ENCODE measurements around the gene TRAF3.

The TRAF3 gene

DNA sequence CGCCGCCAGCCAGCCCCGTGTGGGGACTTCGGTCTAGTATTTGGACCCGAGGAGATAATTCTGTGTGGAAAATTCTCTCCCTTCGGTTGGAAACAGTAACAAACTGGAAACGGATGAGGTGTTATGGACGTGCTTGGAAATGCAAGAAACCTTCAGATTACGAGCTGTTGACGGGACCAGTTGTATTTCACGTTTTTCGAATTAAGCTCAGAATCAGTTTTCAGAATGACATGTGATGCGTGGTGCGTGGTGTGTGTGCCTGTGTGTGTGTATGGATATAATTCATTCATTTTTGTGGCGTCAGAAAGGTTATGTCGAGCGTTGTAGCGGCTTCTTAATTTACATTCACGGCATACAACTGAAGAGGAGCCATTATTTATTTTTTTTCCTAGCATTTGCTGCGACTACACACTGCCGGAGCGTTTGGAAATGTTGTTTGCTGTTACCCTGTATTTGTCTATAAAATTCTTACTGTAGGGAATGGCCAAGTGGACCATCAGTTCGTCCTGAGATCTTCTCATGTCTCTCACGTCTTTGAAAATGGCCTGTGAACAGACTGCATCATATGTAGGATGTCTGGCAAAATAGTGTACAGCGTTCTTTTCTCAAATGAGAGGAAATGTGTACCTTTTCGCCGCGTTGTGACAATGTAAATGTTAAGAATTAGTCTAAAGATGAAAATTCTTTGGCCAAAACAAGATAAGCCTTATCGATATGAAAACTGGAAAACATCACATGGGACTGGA lies 1.3 kb downstream of the TRAF3 start:
- no peak for DNase-seq (ENCODE audit: low read depth)

DNA sequence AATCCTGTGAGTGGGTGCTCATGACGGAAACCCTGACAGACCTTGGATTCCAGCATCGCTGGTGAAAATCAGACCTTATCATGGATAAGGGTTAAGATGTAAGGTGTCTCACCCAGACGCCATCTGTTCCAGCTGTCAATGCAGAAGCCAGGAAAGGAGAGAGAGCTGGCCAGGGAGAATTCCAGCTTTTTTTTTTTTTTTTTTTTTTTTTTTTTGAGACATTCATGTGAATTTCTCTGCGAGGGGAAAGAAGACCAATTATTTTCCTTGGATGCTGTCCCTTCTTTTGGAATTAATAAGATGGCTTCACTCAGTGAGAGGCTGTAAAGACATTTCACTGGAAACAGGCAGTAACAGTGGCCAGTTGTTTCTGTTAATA lies 1.8 kb downstream of the TRAF3 start:
- DNase-seq (ENCODE audit: low read depth) = no peak

- no peak for DNase-seq (ENCODE audit: low read depth)
Measured at GRCh38 chr14:102779574-102780315, 2.5 kb downstream of the TRAF3 start.

DNA sequence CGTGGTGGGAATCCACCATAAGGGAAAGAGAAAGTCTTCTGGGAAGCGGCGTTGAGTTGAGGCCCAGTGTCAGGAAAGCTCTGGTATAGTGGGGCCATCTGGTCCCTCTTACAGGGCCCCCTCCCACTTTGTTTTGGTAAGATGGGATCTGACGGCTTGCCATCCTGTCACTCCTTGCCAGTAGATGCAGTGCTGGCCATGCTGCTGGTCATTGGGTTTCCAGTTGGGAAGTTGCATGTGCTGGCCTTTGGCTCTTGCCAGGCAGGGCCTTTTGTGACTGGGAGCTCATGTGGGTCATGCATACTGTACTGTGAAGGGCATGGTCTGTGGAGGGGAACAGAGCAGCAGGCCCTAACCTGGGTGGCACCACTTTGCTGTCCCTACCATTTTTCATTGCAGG lies 3.8 kb downstream of the TRAF3 start:
- no peak for DNase-seq (ENCODE audit: low read depth)

DNA sequence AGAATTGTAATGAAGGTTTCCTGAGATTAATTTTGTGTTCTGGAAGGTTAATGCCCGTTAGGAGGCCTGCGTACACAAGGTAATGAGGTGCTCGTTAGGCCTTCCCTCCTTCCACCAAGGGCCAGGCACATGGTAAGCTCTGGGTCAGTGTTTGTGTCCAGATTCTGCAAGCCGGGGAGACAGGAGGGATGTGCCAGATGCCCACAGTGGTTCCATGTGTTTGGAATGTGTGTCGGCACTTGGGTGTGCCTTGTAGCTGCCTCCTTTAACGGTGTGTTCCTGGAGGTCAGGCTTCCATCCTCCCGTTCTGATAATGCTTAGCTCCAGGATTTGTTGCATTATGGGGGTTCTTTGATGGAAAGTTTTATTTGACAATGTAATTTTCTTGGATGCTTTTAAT lies 5.7 kb downstream of the TRAF3 start:
- no peak for DNase-seq (ENCODE audit: low read depth)

DNA sequence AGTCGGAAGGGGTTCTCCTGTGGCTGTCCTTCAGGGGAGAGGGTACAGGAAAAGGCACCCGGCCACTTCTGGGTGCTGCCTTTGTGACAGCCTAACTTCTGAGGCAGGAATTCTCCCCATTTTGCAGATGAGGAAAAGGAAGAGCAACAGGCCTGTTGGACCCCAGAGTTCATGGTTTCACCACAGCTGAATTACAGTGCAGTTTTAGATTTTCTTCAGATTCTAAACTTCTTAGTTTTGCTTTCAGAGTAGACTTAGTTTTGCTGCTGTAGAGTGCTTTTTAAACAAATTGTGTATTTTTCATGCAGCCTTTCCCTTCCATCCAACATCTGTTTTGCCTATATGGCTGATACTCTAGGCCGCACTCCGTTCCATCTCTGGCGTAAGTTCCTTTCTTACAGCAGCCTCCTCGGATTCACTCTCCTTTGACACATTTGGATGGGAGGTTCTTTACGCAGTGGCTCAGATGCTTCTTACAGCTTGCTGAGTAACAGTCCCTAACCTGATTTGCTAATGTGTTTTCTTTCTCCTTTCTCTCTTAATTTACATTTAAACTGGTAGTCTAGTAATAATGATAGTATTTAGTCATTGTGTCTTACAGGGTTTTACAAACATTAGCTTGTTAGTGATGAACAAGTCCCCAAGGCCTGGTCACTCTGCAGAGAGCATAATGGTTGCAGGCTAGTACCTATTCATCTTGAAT lies 7.8 kb downstream of the TRAF3 start:
- DNase-seq (ENCODE audit: low read depth) = no peak

- no peak for DNase-seq (ENCODE audit: low read depth)
Measured at GRCh38 chr14:102785595-102785963, 8.3 kb downstream of the TRAF3 start.

DNA sequence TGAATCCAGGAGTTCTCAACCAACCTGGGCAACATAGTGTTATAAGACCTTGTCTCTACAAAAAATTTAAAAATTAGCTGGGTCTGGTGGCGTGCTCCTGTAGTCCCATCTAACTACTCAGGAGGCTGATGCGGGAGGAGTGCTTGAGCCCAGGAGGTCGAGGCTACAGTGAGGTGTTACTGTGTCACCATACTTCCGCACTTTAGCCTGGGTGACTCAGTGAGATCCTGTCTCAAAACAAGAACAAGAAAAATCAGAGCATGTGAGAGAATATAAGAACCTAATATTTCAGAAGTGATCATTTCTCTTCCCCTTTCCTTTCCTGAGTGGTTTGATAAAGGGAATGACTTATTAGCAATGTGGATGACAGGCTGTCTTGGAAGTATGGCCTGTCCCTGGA lies 9.5 kb downstream of the TRAF3 start:
- DNase-seq (ENCODE audit: low read depth) = peak; percentile 27

- no peak for DNase-seq (ENCODE audit: low read depth)
Measured at GRCh38 chr14:102789349-102789748, 12.1 kb downstream of the TRAF3 start.

GRCh38 chr14:102793531-102794328 lies 16.5 kb downstream of the TRAF3 start:
- no peak for DNase-seq (ENCODE audit: low read depth)

GRCh38 chr14:102795060-102795925 lies 18.0 kb downstream of the TRAF3 start:
- DNase-seq (ENCODE audit: low read depth) = no peak

DNA sequence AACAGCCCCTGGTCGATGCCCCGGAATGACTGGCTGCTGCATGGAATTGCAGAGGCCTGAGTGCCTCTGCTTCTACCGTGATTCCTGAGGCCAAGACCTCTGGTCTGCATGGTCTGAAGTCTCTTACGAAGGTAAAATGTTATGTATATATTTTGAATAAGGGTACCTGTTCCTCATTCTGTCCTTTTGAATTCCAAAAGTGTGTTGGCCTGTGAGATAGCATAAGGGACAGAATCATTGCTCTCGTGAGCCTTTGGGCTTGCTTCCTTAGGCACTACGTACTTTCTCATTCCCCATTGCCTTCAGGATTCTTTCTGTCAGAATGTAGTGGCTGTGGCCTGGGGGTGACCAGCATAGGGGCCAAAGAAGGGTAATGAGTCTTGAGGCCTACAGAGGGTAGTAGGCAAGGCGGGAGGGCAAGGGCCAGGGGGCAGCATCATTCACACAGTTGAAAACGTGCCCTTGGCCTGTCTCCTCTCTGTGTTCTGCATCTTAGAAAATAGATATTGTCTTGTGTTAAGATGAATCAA lies 19.5 kb downstream of the TRAF3 start:
- DNase-seq (ENCODE audit: low read depth) = no peak

GRCh38 chr14:102798926-102799325 lies 21.7 kb downstream of the TRAF3 start:
- no peak for DNase-seq (ENCODE audit: low read depth)

GRCh38 chr14:102799684-102800562 lies 22.7 kb downstream of the TRAF3 start:
- no peak for DNase-seq (ENCODE audit: low read depth)

DNA sequence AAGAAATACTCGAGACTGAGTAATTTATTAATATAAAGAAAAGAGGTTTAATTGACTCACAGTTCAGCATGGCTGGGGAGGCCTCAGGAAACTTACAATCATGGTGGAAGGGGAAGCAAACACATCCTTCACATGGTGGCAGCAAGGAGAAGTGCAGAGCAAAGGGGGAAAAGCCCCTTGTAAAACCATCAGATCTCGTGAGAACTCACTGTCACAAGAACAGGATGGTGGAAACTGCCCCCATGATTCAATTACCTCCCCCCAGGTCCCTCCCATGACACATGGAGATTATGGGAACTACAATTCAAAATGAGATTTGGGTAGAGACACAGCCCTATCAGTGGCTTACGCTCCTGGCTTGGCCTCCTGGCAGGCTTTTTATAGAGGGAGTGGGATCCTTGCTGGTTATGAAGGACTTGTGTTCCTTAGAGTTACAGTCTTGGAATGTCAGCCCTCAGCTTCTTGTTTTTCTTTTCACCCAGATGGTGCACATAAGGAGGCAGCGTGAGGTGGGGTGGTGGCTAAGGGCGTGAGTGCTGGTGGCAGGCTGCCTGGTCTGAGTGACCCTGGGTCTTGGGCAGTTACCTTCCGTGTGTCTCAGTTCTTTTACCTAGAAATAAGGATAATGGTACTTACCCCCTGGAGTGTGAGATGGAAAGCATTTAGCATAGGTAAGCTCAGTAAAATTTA lies 25.7 kb downstream of the TRAF3 start:
- no peak for DNase-seq (ENCODE audit: low read depth)

GRCh38 chr14:102804858-102805257 lies 27.6 kb downstream of the TRAF3 start:
- no peak for DNase-seq (ENCODE audit: low read depth)

DNA sequence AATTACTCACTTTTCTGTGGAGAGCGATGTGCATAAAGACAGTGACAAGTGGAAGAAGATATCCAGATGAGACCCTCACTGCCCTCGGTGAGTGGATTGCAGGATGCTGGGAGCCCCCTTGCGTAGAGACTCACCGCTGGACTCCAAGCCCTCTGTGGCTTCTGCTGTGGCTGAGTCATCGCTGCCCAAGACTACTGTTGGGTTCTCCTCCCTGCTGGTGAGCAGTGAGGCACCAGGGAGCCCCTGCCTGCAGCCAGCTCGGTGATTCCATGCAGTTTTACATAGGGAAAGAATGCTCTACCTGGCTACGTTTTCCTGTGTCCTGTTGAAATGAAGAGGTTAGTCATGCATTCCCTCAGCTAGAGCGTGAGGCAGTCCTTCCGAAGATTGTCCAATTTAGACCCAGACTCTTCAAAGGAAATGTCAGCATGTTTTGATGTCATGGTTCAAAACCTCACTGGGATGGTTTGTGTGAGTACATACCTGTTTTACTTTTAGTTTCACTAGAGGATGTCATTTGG lies 28.2 kb downstream of the TRAF3 start:
- DNase-seq (ENCODE audit: low read depth) = peak; percentile 56

DNA sequence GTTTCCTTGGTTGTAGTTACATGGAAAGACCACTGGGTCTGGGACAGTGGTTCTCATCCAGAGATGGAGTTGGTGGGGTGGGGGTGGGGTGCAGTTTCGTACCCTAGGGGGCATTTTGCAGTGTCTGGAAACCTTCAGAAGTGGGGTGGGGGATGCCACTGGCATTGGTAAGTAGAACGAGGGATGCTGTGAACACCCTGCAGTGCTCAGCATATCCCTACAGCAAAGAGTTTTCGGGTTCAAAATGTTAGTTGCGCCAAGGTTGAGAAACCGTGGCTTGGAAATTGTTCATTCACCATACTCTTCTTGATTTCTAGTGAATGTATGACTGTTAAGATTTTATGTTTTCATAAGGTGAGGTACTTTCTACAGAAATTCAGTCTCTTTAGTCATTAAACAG lies 28.7 kb downstream of the TRAF3 start:
- DNase-seq (ENCODE audit: low read depth) = no peak

DNA sequence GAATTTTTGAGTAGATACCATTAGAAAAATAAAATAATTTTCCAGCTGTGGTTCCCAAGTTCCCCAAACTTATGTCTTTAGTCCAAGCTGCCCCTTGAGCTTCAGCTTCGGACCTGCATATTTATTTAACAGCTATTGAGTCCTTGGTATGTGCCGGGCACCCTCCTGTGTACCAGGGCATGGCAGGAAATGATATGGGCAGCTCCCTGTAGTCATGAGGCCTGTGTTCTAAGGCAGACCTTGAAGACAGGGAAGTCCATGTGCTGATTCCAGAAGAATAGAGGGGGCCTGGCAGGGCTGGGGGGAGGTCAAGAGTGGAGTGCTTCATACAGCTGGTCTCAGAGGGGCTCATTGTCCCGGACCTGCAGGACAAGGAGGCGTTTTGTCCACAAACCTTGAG lies 29.2 kb downstream of the TRAF3 start:
- no peak for DNase-seq (ENCODE audit: low read depth)
